MG63 (cell line): ENCODE measurements around the gene LTBP1. TPM values are rescaled to one million over a fixed set of nuclear protein-coding genes. Genes with fewer than 3 reads are reported as not detected.
A peak's percentile ranks its signal among the peaks of the same experiment; 100 is the strongest.
"Not testable (repeated sequence)": the region's sequence is repeated elsewhere in the genome, so short reads cannot be mapped to it uniquely, and the experiment has no call there.

ENCODE experiments used
- DNase-seq: peaks from one replicate; pipeline ENCODE4 v3.0.0-alpha.2; 2020
- H3K27me3 ChIP-seq: fragments of 250-450 bp; sonication (Bioruptor Pico); 2 replicates; pipeline ENCODE4 v1.5.1; 2020; ENCODE audit warnings: mild to moderate bottlenecking, moderate library complexity
- H3K36me3 ChIP-seq: fragments of 250-450 bp; sonication (Bioruptor Pico); 2 replicates; pipeline ENCODE4 v1.5.1; 2020; ENCODE audit warnings: mild to moderate bottlenecking, moderate library complexity
- H3K4me3 ChIP-seq: fragments of 250-450 bp; sonication (Bioruptor Pico); 2 replicates; pipeline ENCODE4 v1.5.1; 2020; ENCODE audit warnings: mild to moderate bottlenecking, moderate library complexity
- H3K9me3 ChIP-seq: fragments of 250-450 bp; sonication (Bioruptor Pico); 2 replicates; pipeline ENCODE4 v1.5.1; 2020; ENCODE audit warnings: mild to moderate bottlenecking, moderate library complexity
- total RNA-seq: library from RNA; depleted of rRNA; stranded (reverse); fragments of >200 nt; shearing (Covaris generic); gene quantifications from 2 replicates; pipeline ENCODE4 v1.2.3, GENCODE V29; 2014; ENCODE audit warnings: low replicate concordance

LTBP1 gene
- total RNA-seq, 1 experiment from 2014 or later = 95.7 TPM

GRCh38 chr2:33230195-33230594 lies 283.4 kb downstream of the LTBP1 start:
- Histone ChIP-seq H3K27me3 (no peaks in the 10 kb centered on the region), H3K36me3 (peaks cover 11% of the 10 kb centered on the region), H3K9me3 (no peaks in the 10 kb centered on the region), H3K4me3 (no peak overlapping the region)
- no peak for DNase-seq

GRCh38 chr2:33230842-33231241 lies 284.1 kb downstream of the LTBP1 start:
- no peaks in the 10 kb centered on the region for H3K27me3 ChIP-seq
- H3K9me3 ChIP-seq = no peaks in the 10 kb centered on the region
- no peak for DNase-seq
- no peak overlapping the region for H3K4me3 ChIP-seq
- H3K36me3 ChIP-seq = peaks cover 8% of the 10 kb centered on the region

- H3K27me3 ChIP-seq, DNase-seq, H3K4me3 ChIP-seq, H3K36me3 ChIP-seq, H3K9me3 ChIP-seq: not testable (repeated sequence)
These were observed 288.8 kb downstream of the LTBP1 start for GRCh38 chr2:33235559-33235958.

- Histone ChIP-seq H3K27me3 (no peaks in the 10 kb centered on the region), H3K4me3 (no peak overlapping the region), H3K9me3 (no peaks in the 10 kb centered on the region), H3K36me3 (peaks cover 3% of the 10 kb centered on the region; the same call in 1 of the 2 replicates)
- no peak for DNase-seq
These were observed 290.0 kb downstream of the LTBP1 start for GRCh38 chr2:33236482-33237385.

- peaks cover 3% of the 10 kb centered on the region; the same call in 1 of the 2 replicates for H3K36me3 ChIP-seq
- no peak for DNase-seq
- no peaks in the 10 kb centered on the region for H3K27me3 ChIP-seq
- no peaks in the 10 kb centered on the region for H3K9me3 ChIP-seq
- H3K4me3 ChIP-seq = no peak overlapping the region
These were observed 291.4 kb downstream of the LTBP1 start for GRCh38 chr2:33238111-33238510.

- no peaks in the 10 kb centered on the region for H3K9me3 ChIP-seq
These were observed 293.4 kb downstream of the LTBP1 start for GRCh38 chr2:33240178-33240577.

GRCh38 chr2:33241072-33241471 lies 294.3 kb downstream of the LTBP1 start:
- Histone ChIP-seq H3K36me3 (peaks cover 3% of the 10 kb centered on the region; the same call in 1 of the 2 replicates), H3K4me3 (no peak overlapping the region), H3K27me3 (no peaks in the 10 kb centered on the region), H3K9me3 (no peaks in the 10 kb centered on the region)
- no peak for DNase-seq

More at GRCh38 chr2:33240178-33240577, 293.4 kb downstream of the LTBP1 start:
- DNase-seq = no peak
- Histone ChIP-seq H3K27me3 (no peaks in the 10 kb centered on the region), H3K4me3 (no peak overlapping the region), H3K36me3 (peaks cover 3% of the 10 kb centered on the region; the same call in 1 of the 2 replicates)

GRCh38 chr2:33241581-33241980 lies 294.8 kb downstream of the LTBP1 start:
- no peaks in the 10 kb centered on the region for H3K9me3 ChIP-seq
- peaks cover 3% of the 10 kb centered on the region; the same call in 1 of the 2 replicates for H3K36me3 ChIP-seq
- no peaks in the 10 kb centered on the region for H3K27me3 ChIP-seq
- no peak for DNase-seq
- no peak overlapping the region for H3K4me3 ChIP-seq

GRCh38 chr2:33242845-33243244 lies 296.1 kb downstream of the LTBP1 start:
- peaks cover 3% of the 10 kb centered on the region; the same call in 1 of the 2 replicates for H3K36me3 ChIP-seq
- H3K4me3 ChIP-seq = no peak overlapping the region
- H3K27me3 ChIP-seq = no peaks in the 10 kb centered on the region
- no peaks in the 10 kb centered on the region for H3K9me3 ChIP-seq
- DNase-seq = peak; percentile 32

GRCh38 chr2:33246432-33246831 lies 299.7 kb downstream of the LTBP1 start:
- H3K36me3 ChIP-seq = peaks cover 3% of the 10 kb centered on the region
- no peaks in the 10 kb centered on the region for H3K9me3 ChIP-seq
- no peaks in the 10 kb centered on the region for H3K27me3 ChIP-seq
- H3K4me3 ChIP-seq = no peak overlapping the region
- no peak for DNase-seq

- Histone ChIP-seq H3K9me3 (no peaks in the 10 kb centered on the region), H3K4me3 (no peak overlapping the region), H3K36me3 (peaks cover 3% of the 10 kb centered on the region), H3K27me3 (no peaks in the 10 kb centered on the region)
- no peak for DNase-seq
These were observed 300.6 kb downstream of the LTBP1 start for GRCh38 chr2:33247365-33247764.

- DNase-seq = no peak
- H3K27me3 ChIP-seq = no peaks in the 10 kb centered on the region
These were observed 303.8 kb downstream of the LTBP1 start for GRCh38 chr2:33250417-33251029.

GRCh38 chr2:33256162-33256755 lies 309.5 kb downstream of the LTBP1 start:
- no peaks in the 10 kb centered on the region for H3K27me3 ChIP-seq
- no peak overlapping the region for H3K4me3 ChIP-seq
- peaks cover 9% of the 10 kb centered on the region for H3K36me3 ChIP-seq
- H3K9me3 ChIP-seq = no peaks in the 10 kb centered on the region
- DNase-seq = no peak

More at GRCh38 chr2:33250417-33251029, 303.8 kb downstream of the LTBP1 start:
- no peak overlapping the region for H3K4me3 ChIP-seq
- H3K36me3 ChIP-seq = no peaks in the 10 kb centered on the region; the same call in none of the 2 replicates
- no peaks in the 10 kb centered on the region for H3K9me3 ChIP-seq

GRCh38 chr2:33258387-33258786 lies 311.6 kb downstream of the LTBP1 start:
- H3K9me3 ChIP-seq = no peaks in the 10 kb centered on the region
- no peak for DNase-seq
- peaks cover 9% of the 10 kb centered on the region for H3K36me3 ChIP-seq
- H3K4me3 ChIP-seq = no peak overlapping the region
- H3K27me3 ChIP-seq = no peaks in the 10 kb centered on the region

- Histone ChIP-seq H3K36me3 (peaks cover 19% of the 10 kb centered on the region), H3K9me3 (0 out of 2 replicates have a peak, but pooled peaks cover 3% of the 10 kb centered on the region), H3K27me3 (no peaks in the 10 kb centered on the region), H3K4me3 (no peak overlapping the region)
- DNase-seq = no peak
These were observed 315.3 kb downstream of the LTBP1 start for GRCh38 chr2:33262097-33262496.

- peaks cover 10% of the 10 kb centered on the region for H3K36me3 ChIP-seq
- DNase-seq = no peak
- H3K4me3 ChIP-seq = no peak overlapping the region
- H3K9me3 ChIP-seq = 0 out of 2 replicates have a peak, but pooled peaks cover 3% of the 10 kb centered on the region
- H3K27me3 ChIP-seq = no peaks in the 10 kb centered on the region
These were observed 318.0 kb downstream of the LTBP1 start for GRCh38 chr2:33264766-33265165.
